GM18858 (cell line): Measurements from ENCODE around the gene CDH12.
"Not testable (repeated sequence)": the region's sequence is repeated elsewhere in the genome, so short reads cannot be mapped to it uniquely, and the experiment has no call there.

Experiments
- ATAC-seq: cut with Tn5 transposase; IDR thresholded peaks from one replicate; pipeline ENCODE4 v1.9.1; 2021; ENCODE audit not compliant: unreplicated experiment

The CDH12 gene

GRCh38 chr5:22577711-22578110 lies 275.4 kb downstream of the CDH12 start:
- no peak for ATAC-seq

- no peak for ATAC-seq
Observed at GRCh38 chr5:22577006-22577405, 276.1 kb downstream of the CDH12 start.

- ATAC-seq, result no peak
Observed at GRCh38 chr5:22572941-22573340, 280.2 kb downstream of the CDH12 start.

GRCh38 chr5:22567983-22568382 lies 285.2 kb downstream of the CDH12 start:
- ATAC-seq, result no peak

GRCh38 chr5:22560147-22560546 lies 293.0 kb downstream of the CDH12 start:
- no peak for ATAC-seq

- ATAC-seq, result no peak
Observed at GRCh38 chr5:22557251-22557650, 295.9 kb downstream of the CDH12 start.

- ATAC-seq, result no peak
Observed at GRCh38 chr5:22554475-22554874, 298.7 kb downstream of the CDH12 start.

GRCh38 chr5:22549876-22550671 lies 303.1 kb downstream of the CDH12 start:
- no peak for ATAC-seq

GRCh38 chr5:22542340-22542739 lies 310.8 kb downstream of the CDH12 start:
- no peak for ATAC-seq

GRCh38 chr5:22541037-22541436 lies 312.1 kb downstream of the CDH12 start:
- ATAC-seq, result no peak

- no peak for ATAC-seq
Observed at GRCh38 chr5:22539762-22540161, 313.4 kb downstream of the CDH12 start.

GRCh38 chr5:22531986-22532385 lies 321.2 kb downstream of the CDH12 start:
- no peak for ATAC-seq

GRCh38 chr5:22521521-22521920 lies 331.6 kb downstream of the CDH12 start:
- ATAC-seq, result no peak

- not testable (repeated sequence) for ATAC-seq
Observed at GRCh38 chr5:22516497-22516896, 336.6 kb downstream of the CDH12 start.

- ATAC-seq, result no peak
Observed at GRCh38 chr5:22514231-22514630, 338.9 kb downstream of the CDH12 start.

GRCh38 chr5:22505891-22506290 lies 347.3 kb downstream of the CDH12 start:
- ATAC-seq, result no peak

GRCh38 chr5:22504411-22504810 lies 348.7 kb downstream of the CDH12 start:
- ATAC-seq, result no peak

GRCh38 chr5:22500556-22500955 lies 352.6 kb downstream of the CDH12 start:
- no peak for ATAC-seq

GRCh38 chr5:22496666-22497065 lies 356.5 kb downstream of the CDH12 start:
- no peak for ATAC-seq

- ATAC-seq, result no peak
Observed at GRCh38 chr5:22495016-22495720, 358.0 kb downstream of the CDH12 start.

GRCh38 chr5:22488427-22488826 lies 364.7 kb downstream of the CDH12 start:
- ATAC-seq, result no peak

- no peak for ATAC-seq
Observed at GRCh38 chr5:22480305-22480704, 372.8 kb downstream of the CDH12 start.
